HL-60 (cell line): ENCODE results near the gene FMNL2.

Experiments
- GABPA ChIP-seq: IDR thresholded peaks from 2 replicates; pipeline ENCODE4 v1.6.1; 2012; ENCODE audit warnings: low read depth
- POLR2AphosphoS5 ChIP-seq: IDR thresholded peaks from 2 replicates; pipeline ENCODE4 v1.6.1; 2012; ENCODE audit warnings: low read depth
- SPI1 ChIP-seq: IDR thresholded peaks from 2 replicates; pipeline ENCODE4 v1.6.1; 2012; ENCODE audit warnings: low read depth, mild to moderate bottlenecking, borderline replicate concordance
- TF ChIP-seq, protein P1 (sequence below): IDR thresholded peaks from one replicate; pipeline ENCODE4 v1.5.1; 2011; ENCODE audit warnings: low read length, control low read depth, inconsistent platforms; ENCODE audit not compliant: insufficient read depth
- TF ChIP-seq, protein P2 (sequence below): IDR thresholded peaks from 2 replicates; pipeline ENCODE4 v1.6.1; 2012; ENCODE audit warnings: low read depth; ENCODE audit not compliant: insufficient replicate concordance

DNA sequence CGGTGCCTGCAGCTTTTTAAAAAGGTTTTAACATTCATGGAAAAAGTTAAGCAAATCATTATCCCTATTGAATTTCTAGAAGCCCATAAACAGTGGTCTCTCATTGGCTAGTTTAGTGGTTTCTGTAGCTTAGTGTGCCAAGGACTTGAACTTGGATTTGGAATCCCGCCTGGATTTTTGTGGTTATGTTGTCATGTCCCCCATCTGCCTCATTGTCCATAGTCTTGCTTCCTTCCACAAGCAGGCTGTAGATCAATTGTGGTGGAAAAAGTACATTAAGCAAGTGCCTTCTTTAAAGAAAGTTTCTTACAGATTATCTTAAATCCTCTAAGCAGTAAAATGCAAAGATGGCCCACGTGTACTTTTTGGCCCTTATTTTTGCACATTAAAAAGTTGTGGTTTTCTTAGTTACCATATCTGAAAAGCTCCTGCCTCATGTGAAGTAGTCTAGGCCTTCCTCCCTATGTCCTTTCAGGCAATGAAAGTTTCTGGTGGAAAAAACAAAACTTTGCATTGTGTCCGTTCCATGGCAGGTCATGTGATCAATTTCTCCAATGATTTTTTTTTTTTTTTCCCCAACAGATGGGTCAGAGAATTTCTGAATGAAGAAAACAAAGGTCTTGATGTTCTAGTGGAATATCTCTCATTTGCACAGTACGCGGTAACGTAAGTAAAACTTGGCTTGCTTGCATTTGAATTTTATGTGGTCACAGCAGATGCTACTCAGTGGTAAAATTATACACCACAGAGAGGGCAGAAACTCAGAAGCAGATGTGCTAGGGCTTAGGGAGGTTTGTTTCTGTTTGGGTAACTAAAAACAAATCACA is 223.4 kb downstream of the FMNL2 start:
- TF ChIP-seq GABPA (no peak), POLR2AphosphoS5 (no peak), SPI1 (no peak)
- TF ChIP-seq, protein P1, sequence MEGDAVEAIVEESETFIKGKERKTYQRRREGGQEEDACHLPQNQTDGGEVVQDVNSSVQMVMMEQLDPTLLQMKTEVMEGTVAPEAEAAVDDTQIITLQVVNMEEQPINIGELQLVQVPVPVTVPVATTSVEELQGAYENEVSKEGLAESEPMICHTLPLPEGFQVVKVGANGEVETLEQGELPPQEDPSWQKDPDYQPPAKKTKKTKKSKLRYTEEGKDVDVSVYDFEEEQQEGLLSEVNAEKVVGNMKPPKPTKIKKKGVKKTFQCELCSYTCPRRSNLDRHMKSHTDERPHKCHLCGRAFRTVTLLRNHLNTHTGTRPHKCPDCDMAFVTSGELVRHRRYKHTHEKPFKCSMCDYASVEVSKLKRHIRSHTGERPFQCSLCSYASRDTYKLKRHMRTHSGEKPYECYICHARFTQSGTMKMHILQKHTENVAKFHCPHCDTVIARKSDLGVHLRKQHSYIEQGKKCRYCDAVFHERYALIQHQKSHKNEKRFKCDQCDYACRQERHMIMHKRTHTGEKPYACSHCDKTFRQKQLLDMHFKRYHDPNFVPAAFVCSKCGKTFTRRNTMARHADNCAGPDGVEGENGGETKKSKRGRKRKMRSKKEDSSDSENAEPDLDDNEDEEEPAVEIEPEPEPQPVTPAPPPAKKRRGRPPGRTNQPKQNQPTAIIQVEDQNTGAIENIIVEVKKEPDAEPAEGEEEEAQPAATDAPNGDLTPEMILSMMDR: no peak
- TF ChIP-seq, protein P2, sequence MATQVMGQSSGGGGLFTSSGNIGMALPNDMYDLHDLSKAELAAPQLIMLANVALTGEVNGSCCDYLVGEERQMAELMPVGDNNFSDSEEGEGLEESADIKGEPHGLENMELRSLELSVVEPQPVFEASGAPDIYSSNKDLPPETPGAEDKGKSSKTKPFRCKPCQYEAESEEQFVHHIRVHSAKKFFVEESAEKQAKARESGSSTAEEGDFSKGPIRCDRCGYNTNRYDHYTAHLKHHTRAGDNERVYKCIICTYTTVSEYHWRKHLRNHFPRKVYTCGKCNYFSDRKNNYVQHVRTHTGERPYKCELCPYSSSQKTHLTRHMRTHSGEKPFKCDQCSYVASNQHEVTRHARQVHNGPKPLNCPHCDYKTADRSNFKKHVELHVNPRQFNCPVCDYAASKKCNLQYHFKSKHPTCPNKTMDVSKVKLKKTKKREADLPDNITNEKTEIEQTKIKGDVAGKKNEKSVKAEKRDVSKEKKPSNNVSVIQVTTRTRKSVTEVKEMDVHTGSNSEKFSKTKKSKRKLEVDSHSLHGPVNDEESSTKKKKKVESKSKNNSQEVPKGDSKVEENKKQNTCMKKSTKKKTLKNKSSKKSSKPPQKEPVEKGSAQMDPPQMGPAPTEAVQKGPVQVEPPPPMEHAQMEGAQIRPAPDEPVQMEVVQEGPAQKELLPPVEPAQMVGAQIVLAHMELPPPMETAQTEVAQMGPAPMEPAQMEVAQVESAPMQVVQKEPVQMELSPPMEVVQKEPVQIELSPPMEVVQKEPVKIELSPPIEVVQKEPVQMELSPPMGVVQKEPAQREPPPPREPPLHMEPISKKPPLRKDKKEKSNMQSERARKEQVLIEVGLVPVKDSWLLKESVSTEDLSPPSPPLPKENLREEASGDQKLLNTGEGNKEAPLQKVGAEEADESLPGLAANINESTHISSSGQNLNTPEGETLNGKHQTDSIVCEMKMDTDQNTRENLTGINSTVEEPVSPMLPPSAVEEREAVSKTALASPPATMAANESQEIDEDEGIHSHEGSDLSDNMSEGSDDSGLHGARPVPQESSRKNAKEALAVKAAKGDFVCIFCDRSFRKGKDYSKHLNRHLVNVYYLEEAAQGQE: no peak
